ENCODE data around the gene UNC93B1. TPM values are rescaled to one million over a fixed set of nuclear protein-coding genes. Genes with fewer than 3 reads are reported as not detected.
A peak's percentile ranks its signal among the peaks of the same experiment; 100 is the strongest.

The UNC93B1 gene
- total RNA-seq, 1 experiment from 2014 or later, result 26.5 TPM

GRCh38 chr11:68040957-68041591 is 37.2 kb upstream of the UNC93B1 start:
- Mint-ChIP-seq H3K4me1 (ENCODE audit: low read depth, unreplicated experiment) (peaks cover 22% of the 10 kb centered on the region), H3K4me3 (ENCODE audit: unreplicated experiment) (no peak overlapping the region), H3K27ac (ENCODE audit: unreplicated experiment) (peak overlapping the region; percentile 72), H3K36me3 (ENCODE audit: insufficient read depth, unreplicated experiment) (peaks cover 31% of the 10 kb centered on the region), H3K9me3 (ENCODE audit: unreplicated experiment) (no peaks in the 10 kb centered on the region), H3K27me3 (ENCODE audit: insufficient read depth, unreplicated experiment) (no peaks in the 10 kb centered on the region)
- TF ChIP-seq, protein P1, sequence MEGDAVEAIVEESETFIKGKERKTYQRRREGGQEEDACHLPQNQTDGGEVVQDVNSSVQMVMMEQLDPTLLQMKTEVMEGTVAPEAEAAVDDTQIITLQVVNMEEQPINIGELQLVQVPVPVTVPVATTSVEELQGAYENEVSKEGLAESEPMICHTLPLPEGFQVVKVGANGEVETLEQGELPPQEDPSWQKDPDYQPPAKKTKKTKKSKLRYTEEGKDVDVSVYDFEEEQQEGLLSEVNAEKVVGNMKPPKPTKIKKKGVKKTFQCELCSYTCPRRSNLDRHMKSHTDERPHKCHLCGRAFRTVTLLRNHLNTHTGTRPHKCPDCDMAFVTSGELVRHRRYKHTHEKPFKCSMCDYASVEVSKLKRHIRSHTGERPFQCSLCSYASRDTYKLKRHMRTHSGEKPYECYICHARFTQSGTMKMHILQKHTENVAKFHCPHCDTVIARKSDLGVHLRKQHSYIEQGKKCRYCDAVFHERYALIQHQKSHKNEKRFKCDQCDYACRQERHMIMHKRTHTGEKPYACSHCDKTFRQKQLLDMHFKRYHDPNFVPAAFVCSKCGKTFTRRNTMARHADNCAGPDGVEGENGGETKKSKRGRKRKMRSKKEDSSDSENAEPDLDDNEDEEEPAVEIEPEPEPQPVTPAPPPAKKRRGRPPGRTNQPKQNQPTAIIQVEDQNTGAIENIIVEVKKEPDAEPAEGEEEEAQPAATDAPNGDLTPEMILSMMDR (IDR thresholded peaks at IDR 0.05; ENCODE audit: insufficient read depth in 1 of 2, low read depth in 1 of 2, low read length in 1 of 2, severe bottlenecking in 1 of 2, unreplicated experiment in 1 of 2), result no peak
- H3K36me3 ChIP-seq (ENCODE audit: control insufficient read depth, insufficient read depth, low read length), result no peaks in the 10 kb centered on the region
- BruUV-seq (replicated peaks), result no TSS peak
- DNase-seq, result no peak
- intact Hi-C loops (cut with micrococcal nuclease; ENCODE audit: unreplicated experiment), result no loop called here
- POLR2A ChIA-PET, result no interaction called here
- peaks cover 39% of the 10 kb centered on the region for H3K4me1 ChIP-seq
- H3K9me3 ChIP-seq, result no peaks in the 10 kb centered on the region
- no peaks in the 10 kb centered on the region for H3K27me3 ChIP-seq (replicated peaks; ENCODE audit: control insufficient read depth, insufficient read depth, low read length)
- H3K4me3 ChIP-seq (ENCODE audit: low read depth, low read length), result no peak overlapping the region
- CTCF ChIA-PET, result no interaction called here

DNA sequence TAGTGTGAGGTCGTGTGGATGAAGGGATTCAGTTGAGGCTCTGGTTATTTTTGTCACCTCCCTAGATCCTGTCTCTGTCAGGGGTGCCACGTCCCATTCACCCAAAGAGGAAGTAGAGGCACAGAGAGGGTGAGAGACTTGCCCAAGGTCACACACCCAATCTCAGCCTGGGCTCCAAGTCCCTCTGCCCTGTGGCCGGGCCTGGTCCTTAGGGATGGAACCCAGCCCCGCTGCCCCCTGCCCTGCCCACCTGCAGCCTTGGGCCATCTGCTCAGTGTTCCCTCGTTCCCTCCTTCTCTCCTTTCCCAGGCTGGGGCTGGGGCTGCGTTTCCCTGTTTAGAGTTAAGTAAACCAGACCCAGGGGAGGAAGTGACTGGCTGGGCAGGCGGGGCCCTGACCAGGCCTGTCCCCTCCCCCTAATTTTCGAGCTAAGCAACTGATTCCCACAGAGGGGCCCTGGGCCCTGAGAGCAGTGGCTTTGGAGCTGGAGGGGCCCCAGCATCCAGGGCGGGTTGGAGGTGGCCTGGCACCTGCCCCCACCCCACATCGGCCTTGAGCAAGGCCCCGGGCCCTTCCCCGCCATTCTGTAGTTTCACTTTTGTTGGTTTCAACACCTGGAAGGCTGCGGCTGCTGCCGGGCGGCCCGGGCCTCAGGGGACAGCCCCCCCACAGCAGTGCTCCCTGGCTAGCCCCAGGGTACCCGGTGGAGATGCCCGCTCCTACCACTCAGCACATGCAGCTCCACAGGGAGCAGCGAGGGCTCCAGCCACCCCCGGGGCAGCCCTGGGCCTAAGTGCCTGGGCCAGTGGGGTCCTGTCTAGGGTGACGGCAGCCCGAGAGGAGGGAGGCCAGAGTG is 36.4 kb upstream of the UNC93B1 start:
- peak; percentile 68 to 76 for DNase-seq
- CTCF ChIA-PET, result no interaction called here
- Mint-ChIP-seq H3K4me3 (ENCODE audit: unreplicated experiment) (no peak overlapping the region), H3K27ac (ENCODE audit: unreplicated experiment) (peak overlapping the region; percentile 72), H3K27me3 (ENCODE audit: insufficient read depth, unreplicated experiment) (no peaks in the 10 kb centered on the region), H3K36me3 (ENCODE audit: insufficient read depth, unreplicated experiment) (peaks cover 38% of the 10 kb centered on the region), H3K4me1 (ENCODE audit: low read depth, unreplicated experiment) (peaks cover 22% of the 10 kb centered on the region), H3K9me3 (ENCODE audit: unreplicated experiment) (no peaks in the 10 kb centered on the region)
- no TSS peak for BruUV-seq (replicated peaks)
- POLR2A ChIA-PET, result no interaction called here
- Histone ChIP-seq H3K36me3 (ENCODE audit: control insufficient read depth, insufficient read depth, low read length) (no peaks in the 10 kb centered on the region), H3K27me3 (replicated peaks; ENCODE audit: control insufficient read depth, insufficient read depth, low read length) (no peaks in the 10 kb centered on the region), H3K4me1 (peaks cover 39% of the 10 kb centered on the region), H3K9me3 (no peaks in the 10 kb centered on the region), H3K4me3 (ENCODE audit: low read depth, low read length) (no peak overlapping the region)
- TF ChIP-seq, protein P1 (IDR thresholded peaks at IDR 0.05; ENCODE audit: insufficient read depth in 1 of 2, low read depth in 1 of 2, low read length in 1 of 2, severe bottlenecking in 1 of 2, unreplicated experiment in 1 of 2), result no peak
- intact Hi-C loops (cut with micrococcal nuclease; ENCODE audit: unreplicated experiment), result no loop called here

GRCh38 chr11:68039526-68040086 is 35.7 kb upstream of the UNC93B1 start:
- H3K9me3 ChIP-seq, result no peaks in the 10 kb centered on the region
- H3K27me3 ChIP-seq (replicated peaks; ENCODE audit: control insufficient read depth, insufficient read depth, low read length), result no peaks in the 10 kb centered on the region
- no peak overlapping the region for H3K4me3 Mint-ChIP-seq (ENCODE audit: unreplicated experiment)
- no peak overlapping the region for H3K4me3 ChIP-seq (ENCODE audit: low read depth, low read length)
- CTCF ChIA-PET, result no interaction called here
- intact Hi-C loops (cut with micrococcal nuclease; ENCODE audit: unreplicated experiment), result no loop called here
- TF ChIP-seq, protein P1 (IDR thresholded peaks at IDR 0.05; ENCODE audit: insufficient read depth in 1 of 2, low read depth in 1 of 2, low read length in 1 of 2, severe bottlenecking in 1 of 2, unreplicated experiment in 1 of 2), result no peak
- H3K36me3 ChIP-seq (ENCODE audit: control insufficient read depth, insufficient read depth, low read length), result no peaks in the 10 kb centered on the region
- H3K4me1 Mint-ChIP-seq (ENCODE audit: low read depth, unreplicated experiment), result peaks cover 22% of the 10 kb centered on the region
- no peaks in the 10 kb centered on the region for H3K27me3 Mint-ChIP-seq (ENCODE audit: insufficient read depth, unreplicated experiment)
- H3K27ac Mint-ChIP-seq (ENCODE audit: unreplicated experiment), result peak overlapping the region; percentile 72
- POLR2A ChIA-PET, result no interaction called here
- peaks cover 39% of the 10 kb centered on the region for H3K4me1 ChIP-seq
- H3K9me3 Mint-ChIP-seq (ENCODE audit: unreplicated experiment), result no peaks in the 10 kb centered on the region
- BruUV-seq (replicated peaks), result no TSS peak
- DNase-seq, result no peak
- peaks cover 46% of the 10 kb centered on the region for H3K36me3 Mint-ChIP-seq (ENCODE audit: insufficient read depth, unreplicated experiment)

Data from Caco-2 (cell line).